ENCODE data around the gene KRTAP9-3.

GRCh38 chr17:41254861-41255260, 22.6 kb downstream of the KRTAP9-3 start:
- TF ChIP-seq EP300 (IDR thresholded peaks at IDR 0.05; ENCODE audit: borderline replicate concordance) (no peak), USF1 (IDR thresholded peaks at IDR 0.05) (no peak), MAX (IDR thresholded peaks at IDR 0.05) (no peak), TAF1 (IDR thresholded peaks at IDR 0.05; ENCODE audit: low read depth) (no peak), TCF12 (IDR thresholded peaks at IDR 0.05; ENCODE audit: low read depth) (no peak), CEBPB (IDR thresholded peaks at IDR 0.05) (no peak), YY1 (IDR thresholded peaks at IDR 0.05; ENCODE audit: low read depth) (no peak)
- TF ChIP-seq, protein P1, sequence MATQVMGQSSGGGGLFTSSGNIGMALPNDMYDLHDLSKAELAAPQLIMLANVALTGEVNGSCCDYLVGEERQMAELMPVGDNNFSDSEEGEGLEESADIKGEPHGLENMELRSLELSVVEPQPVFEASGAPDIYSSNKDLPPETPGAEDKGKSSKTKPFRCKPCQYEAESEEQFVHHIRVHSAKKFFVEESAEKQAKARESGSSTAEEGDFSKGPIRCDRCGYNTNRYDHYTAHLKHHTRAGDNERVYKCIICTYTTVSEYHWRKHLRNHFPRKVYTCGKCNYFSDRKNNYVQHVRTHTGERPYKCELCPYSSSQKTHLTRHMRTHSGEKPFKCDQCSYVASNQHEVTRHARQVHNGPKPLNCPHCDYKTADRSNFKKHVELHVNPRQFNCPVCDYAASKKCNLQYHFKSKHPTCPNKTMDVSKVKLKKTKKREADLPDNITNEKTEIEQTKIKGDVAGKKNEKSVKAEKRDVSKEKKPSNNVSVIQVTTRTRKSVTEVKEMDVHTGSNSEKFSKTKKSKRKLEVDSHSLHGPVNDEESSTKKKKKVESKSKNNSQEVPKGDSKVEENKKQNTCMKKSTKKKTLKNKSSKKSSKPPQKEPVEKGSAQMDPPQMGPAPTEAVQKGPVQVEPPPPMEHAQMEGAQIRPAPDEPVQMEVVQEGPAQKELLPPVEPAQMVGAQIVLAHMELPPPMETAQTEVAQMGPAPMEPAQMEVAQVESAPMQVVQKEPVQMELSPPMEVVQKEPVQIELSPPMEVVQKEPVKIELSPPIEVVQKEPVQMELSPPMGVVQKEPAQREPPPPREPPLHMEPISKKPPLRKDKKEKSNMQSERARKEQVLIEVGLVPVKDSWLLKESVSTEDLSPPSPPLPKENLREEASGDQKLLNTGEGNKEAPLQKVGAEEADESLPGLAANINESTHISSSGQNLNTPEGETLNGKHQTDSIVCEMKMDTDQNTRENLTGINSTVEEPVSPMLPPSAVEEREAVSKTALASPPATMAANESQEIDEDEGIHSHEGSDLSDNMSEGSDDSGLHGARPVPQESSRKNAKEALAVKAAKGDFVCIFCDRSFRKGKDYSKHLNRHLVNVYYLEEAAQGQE (IDR thresholded peaks at IDR 0.05; ENCODE audit: low read depth), result no peak

Measured in Ishikawa (cell line).